Liver (tissue), 9 donors: Measurements from ENCODE around the gene GFOD2. TPM values are rescaled to one million over a fixed set of nuclear protein-coding genes. Genes with fewer than 3 reads are reported as not detected.

Experiments
- DNase-seq: peaks from one replicate; pipeline ENCODE4 v3.0.0-alpha.2; 2017; ENCODE audit warnings: low spot score
- H3K27ac ChIP-seq, 2 donors: one replicate each; pipeline ENCODE4 v1.7.0; 2013; ENCODE audit warnings: inconsistent platforms in 2 of 2, low read length in 2 of 2, control low read depth in 1 of 2, low read depth in 1 of 2, mild to moderate bottlenecking in 1 of 2
- H3K27me3 ChIP-seq, 4 donors: one replicate each; pipeline versions ENCODE4 v1.6.1 to v1.7.0; 2013; ENCODE audit warnings: low read length in 3 of 4, inconsistent platforms in 1 of 4, mild to moderate bottlenecking in 1 of 4, moderate library complexity in 1 of 4; ENCODE audit not compliant: control insufficient read depth in 4 of 4, insufficient read depth in 4 of 4
- H3K36me3 ChIP-seq, 4 donors: one replicate each; pipeline versions ENCODE4 v1.6.1 to v1.7.0; 2013; ENCODE audit warnings: low read length in 3 of 4, mild to moderate bottlenecking in 3 of 4, low read depth in 1 of 4, moderate library complexity in 1 of 4; ENCODE audit not compliant: control insufficient read depth in 4 of 4, insufficient read depth in 3 of 4
- H3K4me1 ChIP-seq, 4 donors: one replicate each; pipeline versions ENCODE4 v1.6.1 to v1.7.0; 2013; ENCODE audit warnings: low read length in 3 of 4, mild to moderate bottlenecking in 3 of 4, moderate library complexity in 1 of 4; ENCODE audit not compliant: control insufficient read depth in 4 of 4, insufficient read depth in 4 of 4
- H3K4me3 ChIP-seq, 3 donors: one replicate each; pipeline versions ENCODE4 v1.6.1 to v1.7.0; 2013; ENCODE audit warnings: low read length in 3 of 3, control low read depth in 1 of 3, low read depth in 1 of 3, mild to moderate bottlenecking in 1 of 3
- H3K9ac ChIP-seq, 2 donors: one replicate each; pipeline ENCODE4 v1.7.0; 2013; ENCODE audit warnings: low read length in 2 of 2, mild to moderate bottlenecking in 2 of 2, moderate library complexity in 2 of 2, control low read depth in 1 of 2, low read depth in 1 of 2
- H3K9me3 ChIP-seq, 4 donors: one replicate each; pipeline versions ENCODE4 v1.6.1 to v1.7.0; 2013; ENCODE audit warnings: low read length in 3 of 4; ENCODE audit not compliant: control insufficient read depth in 4 of 4
- ATF3 ChIP-seq: IDR thresholded peaks from 2 replicates; pipeline ENCODE4 v1.6.1; 2016; ENCODE audit warnings: antibody characterized with exemption
- CTCF ChIP-seq: fragments of 150-350 bp; IDR thresholded peaks from 2 replicates; pipeline ENCODE4 v1.5.1; 2017; ENCODE audit warnings: improper control_type of control experiment, low read depth, low read length; ENCODE audit not compliant: missing input control
- EGR1 ChIP-seq, 2 donors: IDR thresholded peaks; 2 replicates each; pipeline ENCODE4 v1.6.1; 2016 to 2018; ENCODE audit warnings: antibody characterized with exemption in 2 of 2, low read depth in 2 of 2
- FOXA1 ChIP-seq: IDR thresholded peaks from 2 replicates; pipeline ENCODE4 v1.6.1; 2016; ENCODE audit warnings: antibody characterized with exemption
- FOXA2 ChIP-seq: IDR thresholded peaks from 2 replicates; pipeline ENCODE4 v1.6.1; 2016; ENCODE audit warnings: antibody characterized with exemption
- GABPA ChIP-seq, 2 donors: IDR thresholded peaks in 1 of 2; conservative IDR thresholded peaks in 1 of 2; 2 replicates each; pipeline ENCODE4 v1.6.1; 2016; ENCODE audit warnings: antibody characterized with exemption in 2 of 2, mild to moderate bottlenecking in 1 of 2, moderate library complexity in 1 of 2
- HNF4A ChIP-seq, 2 donors: conservative IDR thresholded peaks; 2 replicates each; pipeline ENCODE4 v1.6.1; 2016; ENCODE audit warnings: antibody characterized with exemption in 2 of 2, mild to moderate bottlenecking in 2 of 2
- HNF4G ChIP-seq: IDR thresholded peaks from 2 replicates; pipeline ENCODE4 v1.6.1; 2016; ENCODE audit warnings: antibody characterized with exemption
- JUND ChIP-seq, 2 donors: IDR thresholded peaks; 2 replicates each; pipeline ENCODE4 v1.6.1; 2016; ENCODE audit warnings: antibody characterized with exemption in 2 of 2
- MAX ChIP-seq: IDR thresholded peaks from 2 replicates; pipeline ENCODE4 v1.6.1; 2016; ENCODE audit warnings: antibody characterized with exemption
- NR2F2 ChIP-seq: IDR thresholded peaks from 2 replicates; pipeline ENCODE4 v1.6.1; 2016; ENCODE audit warnings: antibody characterized with exemption
- RAD21 ChIP-seq, 2 donors: IDR thresholded peaks; 2 replicates each; pipeline ENCODE4 v1.6.1; 2016; ENCODE audit warnings: antibody characterized with exemption in 2 of 2, mild to moderate bottlenecking in 2 of 2
- REST ChIP-seq: IDR thresholded peaks from 2 replicates; pipeline ENCODE4 v1.6.1; 2016; ENCODE audit warnings: antibody characterized with exemption, mild to moderate bottlenecking
- SP1 ChIP-seq: IDR thresholded peaks from 2 replicates; pipeline ENCODE4 v1.6.1; 2018; ENCODE audit warnings: antibody characterized with exemption, mild to moderate bottlenecking
- TAF1 ChIP-seq: conservative IDR thresholded peaks from 2 replicates; pipeline ENCODE4 v1.6.1; 2016; ENCODE audit warnings: antibody characterized with exemption, mild to moderate bottlenecking
- ZBTB33 ChIP-seq: IDR thresholded peaks from 2 replicates; pipeline ENCODE4 v1.6.1; 2016; ENCODE audit warnings: antibody characterized with exemption
- WGBS: extraction: QIAGEN DNeasy Blood & Tissue Kit; methylation state at CpG from one replicate; pipeline ENCODE4 v1.1.7; 2013; 5-methylcytosine and 5-hydroxymethylcytosine counted together
- polyA plus RNA-seq, 2 donors: library from polyadenylated mRNA; stranded (reverse) in 1 of 2; unstranded in 1 of 2; fragments of 200-250 nt in 1 of 2; fragments of >200 nt in 1 of 2; fragmentation: Nextera tagmentation in 1 of 2; extraction: Ambion mirVana in 1 of 2; gene quantifications; one replicate each; pipeline versions ENCODE4 v1.2.1 to v1.2.3, GENCODE V29; 2013 to 2015
- total RNA-seq, 2 donors: library from RNA; depleted of rRNA; stranded (reverse); fragments of >200 nt; gene quantifications; one replicate each; pipeline ENCODE4 v1.2.3, GENCODE V29; 2014
- donor health status: healthy.
- donor health status: healthy.
- donor health status: healthy.
- donor health status: healthy.
- donor health status: healthy.

The GFOD2 gene
- total and polyA plus RNA-seq, 4 donors, result 12.7 to 48.8 (median 28.9) TPM

GRCh38 chr16:67731071-67731752 is 12.1 kb upstream of the GFOD2 start:
- no peak for DNase-seq
- TF ChIP-seq GABPA (IDR thresholded peaks at IDR 0.05 in 1 of 2, conservative IDR thresholded peaks at IDR 0.05 in 1 of 2) (no peak), NR2F2 (no peak), HNF4A (conservative IDR thresholded peaks at IDR 0.05) (no peak), TAF1 (no peak), JUND (IDR thresholded peaks at IDR 0.05) (no peak), REST (no peak), SP1 (no peak)
- Histone ChIP-seq H3K9me3 (no peaks in the 10 kb centered on the region), H3K27ac (peak overlapping the region; percentile 40 to 48), H3K4me3 (no peak overlapping the region), H3K36me3 (peaks cover 16 to 48% (median 37%) of the 10 kb centered on the region in 4 donors), H3K4me1 (peaks cover 6 to 37% (median 21%) of the 10 kb centered on the region in 4 donors), H3K9ac (no peak overlapping the region), H3K27me3 (no peaks in the 10 kb centered on the region)
- WGBS, result 94% methylated on average over 9 of the region's 9 CpGs

GRCh38 chr16:67730326-67730725 is 11.2 kb upstream of the GFOD2 start:
- H3K27ac ChIP-seq, result no peak overlapping the region
- H3K27me3 ChIP-seq, result no peaks in the 10 kb centered on the region
- H3K9ac ChIP-seq, result no peak overlapping the region
- no peak for DNase-seq
- peaks cover 11 to 41% (median 27%) of the 10 kb centered on the region in 4 donors for H3K4me1 ChIP-seq
- H3K4me3 ChIP-seq, result no peak overlapping the region
- H3K36me3 ChIP-seq, result peaks cover 16 to 48% (median 36%) of the 10 kb centered on the region in 4 donors
- WGBS, result 98% methylated on average over 6 of the region's 6 CpGs
- TF ChIP-seq JUND (IDR thresholded peaks at IDR 0.05) (no peak), NR2F2 (no peak), FOXA1 (no peak), CTCF (no peak), FOXA2 (no peak), RAD21 (IDR thresholded peaks at IDR 0.05) (no peak), MAX (no peak), HNF4A (conservative IDR thresholded peaks at IDR 0.05) (no peak), ATF3 (no peak), HNF4G (no peak), EGR1 (IDR thresholded peaks at IDR 0.05; ENCODE audit: low read depth in 2 of 2) (no peak), REST (no peak), GABPA (IDR thresholded peaks at IDR 0.05 in 1 of 2, conservative IDR thresholded peaks at IDR 0.05 in 1 of 2) (no peak), TAF1 (no peak), ZBTB33 (no peak)
- no peaks in the 10 kb centered on the region for H3K9me3 ChIP-seq
